ENCODE results near the gene PCDHA9.
"Not testable (repeated sequence)": the region's sequence is repeated elsewhere in the genome, so short reads cannot be mapped to it uniquely, and the experiment has no call there.

Gene PCDHA9

GRCh38 chr5:140823475-140823874 lies 24.7 kb upstream of the PCDHA9 start:
- H3K36me3 ChIP-seq (ENCODE audit: insufficient read depth, low read length), result no peaks in the 10 kb centered on the region
- H3K9ac ChIP-seq (ENCODE audit: low read length), result no peak overlapping the region
- no peak overlapping the region for H3K4me3 ChIP-seq (ENCODE audit: low read depth, low read length, poor library complexity, severe bottlenecking)
- H3K27me3 ChIP-seq (ENCODE audit: insufficient read depth, low read length), result no peaks in the 10 kb centered on the region
- H3K9me2 ChIP-seq (ENCODE audit: low read depth, low read length), result no peaks in the 10 kb centered on the region
- no peaks in the 10 kb centered on the region for H3K79me2 ChIP-seq (ENCODE audit: insufficient read depth, low read length)
- no peak overlapping the region for H2AFZ ChIP-seq (ENCODE audit: low read length)
- no peaks in the 10 kb centered on the region for H3F3A ChIP-seq (ENCODE audit: insufficient read depth, low read length)
- no peaks in the 10 kb centered on the region for H3K4me1 ChIP-seq (ENCODE audit: insufficient read depth, low read length, severe bottlenecking)
- TF ChIP-seq EZH2 (IDR thresholded peaks at IDR 0.05; ENCODE audit: borderline replicate concordance, low read length) (no peak), CTCF (IDR thresholded peaks at IDR 0.05; ENCODE audit: low read length) (no peak)
- H3K4me2 ChIP-seq (ENCODE audit: low read length), result no peak overlapping the region
- no peaks in the 10 kb centered on the region for H4K20me1 ChIP-seq (ENCODE audit: insufficient read depth, low read length)
- no peaks in the 10 kb centered on the region for H3K9me3 ChIP-seq (ENCODE audit: low read length)
- H3K27ac ChIP-seq (ENCODE audit: low read depth, low read length, poor library complexity, severe bottlenecking), result no peak overlapping the region

- Histone ChIP-seq H3K9ac (ENCODE audit: low read length) (no peak within 1 kb of the TSS), H3K9me2 (ENCODE audit: low read depth, low read length) (no peaks in the 10 kb centered on the region), H3K27ac (ENCODE audit: low read depth, low read length, poor library complexity, severe bottlenecking) (no peak within 1 kb of the TSS), H3K27me3 (ENCODE audit: insufficient read depth, low read length) (no peaks in the 10 kb centered on the region), H3K4me2 (ENCODE audit: low read length) (no peak within 1 kb of the TSS), H3F3A (ENCODE audit: insufficient read depth, low read length) (no peaks in the 10 kb centered on the region), H3K4me1 (ENCODE audit: insufficient read depth, low read length, severe bottlenecking) (no peaks in the 10 kb centered on the region), H3K79me2 (ENCODE audit: insufficient read depth, low read length) (no peaks in the 10 kb centered on the region), H3K4me3 (ENCODE audit: low read depth, low read length, poor library complexity, severe bottlenecking) (no peak within 1 kb of the TSS), H3K9me3 (ENCODE audit: low read length) (no peaks in the 10 kb centered on the region), H3K36me3 (ENCODE audit: insufficient read depth, low read length) (no peaks in the 10 kb centered on the region), H4K20me1 (ENCODE audit: insufficient read depth, low read length) (no peaks in the 10 kb centered on the region), H2AFZ (ENCODE audit: low read length) (no peak within 1 kb of the TSS)
- no peak for TF ChIP-seq EZH2 (IDR thresholded peaks at IDR 0.05; ENCODE audit: borderline replicate concordance, low read length)
- no peak for TF ChIP-seq CTCF (IDR thresholded peaks at IDR 0.05; ENCODE audit: low read length)
These were observed 20.3 kb upstream of the PCDHA9 start, which contains the start of gene PCDHA6 for GRCh38 chr5:140827704-140828361. Gene PCDHA6, plus strand, starts transcription at chr5:140827960. Its CDS starts 132 bp downstream, at chr5:140828092.

- Histone ChIP-seq H3K4me1 (ENCODE audit: insufficient read depth, low read length, severe bottlenecking) (no peaks in the 10 kb centered on the region), H3K9me2 (ENCODE audit: low read depth, low read length) (no peaks in the 10 kb centered on the region), H3K27ac (ENCODE audit: low read depth, low read length, poor library complexity, severe bottlenecking) (no peak overlapping the region), H3K9ac (ENCODE audit: low read length) (no peak overlapping the region), H2AFZ (ENCODE audit: low read length) (no peak overlapping the region), H3K79me2 (ENCODE audit: insufficient read depth, low read length) (no peaks in the 10 kb centered on the region), H3K4me3 (ENCODE audit: low read depth, low read length, poor library complexity, severe bottlenecking) (no peak overlapping the region), H3K27me3 (ENCODE audit: insufficient read depth, low read length) (no peaks in the 10 kb centered on the region), H3F3A (ENCODE audit: insufficient read depth, low read length) (no peaks in the 10 kb centered on the region), H4K20me1 (ENCODE audit: insufficient read depth, low read length) (no peaks in the 10 kb centered on the region), H3K4me2 (ENCODE audit: low read length) (no peak overlapping the region), H3K36me3 (ENCODE audit: insufficient read depth, low read length) (no peaks in the 10 kb centered on the region), H3K9me3 (ENCODE audit: low read length) (no peaks in the 10 kb centered on the region)
- no peak for TF ChIP-seq CTCF (IDR thresholded peaks at IDR 0.05; ENCODE audit: low read length)
- TF ChIP-seq EZH2 (IDR thresholded peaks at IDR 0.05; ENCODE audit: borderline replicate concordance, low read length), result no peak
These were observed 19.8 kb upstream of the PCDHA9 start for GRCh38 chr5:140828362-140828737.

GRCh38 chr5:140829511-140830501 lies 18.4 kb upstream of the PCDHA9 start:
- not testable (repeated sequence) for H3F3A ChIP-seq (ENCODE audit: insufficient read depth, low read length); H3K27me3 ChIP-seq (ENCODE audit: insufficient read depth, low read length); H3K4me3 ChIP-seq (ENCODE audit: low read depth, low read length, poor library complexity, severe bottlenecking)

More at GRCh38 chr5:140829511-140830501, 18.4 kb upstream of the PCDHA9 start:
- H3K4me2 ChIP-seq (ENCODE audit: low read length); H3K27ac ChIP-seq (ENCODE audit: low read depth, low read length, poor library complexity, severe bottlenecking); H3K36me3 ChIP-seq (ENCODE audit: insufficient read depth, low read length); H3K79me2 ChIP-seq (ENCODE audit: insufficient read depth, low read length); H3K9me3 ChIP-seq (ENCODE audit: low read length); H3K4me1 ChIP-seq (ENCODE audit: insufficient read depth, low read length, severe bottlenecking); H2AFZ ChIP-seq (ENCODE audit: low read length); H4K20me1 ChIP-seq (ENCODE audit: insufficient read depth, low read length); H3K9ac ChIP-seq (ENCODE audit: low read length); H3K9me2 ChIP-seq (ENCODE audit: low read depth, low read length): not testable (repeated sequence)

Measured in OCI-LY1 (cell line).